H9 (cell line): ENCODE results near the gene SULT2B1. TPM values are rescaled to one million over a fixed set of nuclear protein-coding genes. Genes with fewer than 3 reads are reported as not detected.

Source experiments
- DNase-seq: peaks from one replicate; pipeline ENCODE4 v3.0.0-alpha.2; 2017
- H2AFZ ChIP-seq: one replicate; pipeline ENCODE4 v1.6.1; 2013; ENCODE audit warnings: mild to moderate bottlenecking, low read length, control low read depth, moderate library complexity
- H2AK5ac ChIP-seq: 2 replicates; pipeline ENCODE4 v1.6.1; 2013; ENCODE audit warnings: low read length, control low read depth, mixed read lengths; ENCODE audit not compliant: insufficient read length
- H2BK120ac ChIP-seq: one replicate; pipeline ENCODE4 v1.6.1; 2013; ENCODE audit warnings: low read depth, mild to moderate bottlenecking, low read length, control low read depth, inconsistent platforms; ENCODE audit not compliant: poor library complexity, severe bottlenecking
- H2BK12ac ChIP-seq: 2 replicates; pipeline ENCODE4 v1.6.1; 2013; ENCODE audit warnings: low read length, control low read depth, mixed read lengths, low read depth; ENCODE audit not compliant: insufficient read length
- H2BK15ac ChIP-seq: 2 replicates; pipeline ENCODE4 v1.6.1; 2013; ENCODE audit warnings: low read depth, low read length, control low read depth
- H2BK20ac ChIP-seq: one replicate; pipeline ENCODE4 v1.6.1; 2013; ENCODE audit warnings: low read depth, mild to moderate bottlenecking, low read length, control low read depth, inconsistent platforms; ENCODE audit not compliant: poor library complexity, severe bottlenecking
- H2BK5ac ChIP-seq: 2 replicates; pipeline ENCODE4 v1.6.1; 2013; ENCODE audit warnings: low read length, control low read depth, mixed read lengths; ENCODE audit not compliant: insufficient read length
- H3K14ac ChIP-seq: 2 replicates; pipeline ENCODE4 v1.6.1; 2013; ENCODE audit warnings: low read length, control low read depth; ENCODE audit not compliant: insufficient read depth
- H3K18ac ChIP-seq: 2 replicates; pipeline ENCODE4 v1.6.1; 2013; ENCODE audit warnings: low read depth, mild to moderate bottlenecking, mixed read lengths, low read length, control low read depth; ENCODE audit not compliant: insufficient read length
- H3K23ac ChIP-seq: 2 replicates; pipeline ENCODE4 v1.6.1; 2013; ENCODE audit warnings: low read length, control low read depth, mixed read lengths, low read depth; ENCODE audit not compliant: insufficient read length
- H3K23me2 ChIP-seq: 2 replicates; pipeline ENCODE4 v1.6.1; 2013; ENCODE audit warnings: low read depth, mild to moderate bottlenecking, mixed read lengths, low read length, control low read depth; ENCODE audit not compliant: insufficient read length, poor library complexity, severe bottlenecking
- H3K27ac ChIP-seq: 2 replicates; pipeline ENCODE4 v1.5.1; 2013; ENCODE audit warnings: low read length, control low read depth, mixed read lengths, low read depth; ENCODE audit not compliant: insufficient read length
- H3K27me3 ChIP-seq: 2 replicates; pipeline ENCODE4 v1.6.1; 2013; ENCODE audit warnings: low read length, control low read depth, inconsistent platforms; ENCODE audit not compliant: insufficient read depth
- H3K4ac ChIP-seq: 2 replicates; pipeline ENCODE4 v1.6.1; 2013; ENCODE audit warnings: low read depth, mild to moderate bottlenecking, control low read depth, inconsistent platforms, low read length, moderate library complexity
- H3K4me1 ChIP-seq: 2 replicates; pipeline ENCODE4 v1.6.1; 2013; ENCODE audit warnings: low read length, control low read depth, inconsistent platforms; ENCODE audit not compliant: insufficient read depth
- H3K4me2 ChIP-seq: 2 replicates; pipeline ENCODE4 v1.6.1; 2013; ENCODE audit warnings: low read length, control low read depth, mixed read lengths; ENCODE audit not compliant: insufficient read length, insufficient read depth
- H3K56ac ChIP-seq: 2 replicates; pipeline ENCODE4 v1.6.1; 2013; ENCODE audit warnings: low read depth, mild to moderate bottlenecking, mixed read lengths, low read length, control low read depth; ENCODE audit not compliant: insufficient read length
- H3K79me1 ChIP-seq: 2 replicates; pipeline ENCODE4 v1.6.1; 2013; ENCODE audit warnings: low read depth, mild to moderate bottlenecking, moderate library complexity, low read length, control low read depth, inconsistent platforms; ENCODE audit not compliant: insufficient read depth, poor library complexity, severe bottlenecking
- H3K79me2 ChIP-seq: 2 replicates; pipeline ENCODE4 v1.6.1; 2013; ENCODE audit warnings: low read length, control low read depth, inconsistent platforms; ENCODE audit not compliant: insufficient read depth
- H3K9ac ChIP-seq: 2 replicates; pipeline ENCODE4 v1.6.1; 2013; ENCODE audit warnings: low read length, control low read depth, mixed read lengths; ENCODE audit not compliant: insufficient read length; ENCODE audit errors: extremely low read depth
- H3K9me3 ChIP-seq: one replicate; pipeline ENCODE4 v1.6.1; 2013; ENCODE audit warnings: low read depth, low read length, inconsistent platforms; ENCODE audit not compliant: control insufficient read depth
- H3T11ph ChIP-seq: one replicate; pipeline ENCODE4 v1.6.1; 2013; ENCODE audit warnings: mild to moderate bottlenecking, low read length, control low read depth, inconsistent platforms
- H4K20me1 ChIP-seq: one replicate; pipeline ENCODE4 v1.6.1; 2013; ENCODE audit not compliant: control insufficient read depth, insufficient read length, insufficient read depth
- H4K5ac ChIP-seq: 2 replicates; pipeline ENCODE4 v1.6.1; 2013; ENCODE audit warnings: low read depth, mild to moderate bottlenecking, mixed read lengths, low read length, control low read depth; ENCODE audit not compliant: insufficient read length
- H4K8ac ChIP-seq: replicated peaks from 2 replicates; pipeline ENCODE4 v1.6.1; 2013; ENCODE audit warnings: low read length, control low read depth, mixed read lengths, low read depth; ENCODE audit not compliant: insufficient read length
- H4K91ac ChIP-seq: 2 replicates; pipeline ENCODE4 v1.6.1; 2013; ENCODE audit warnings: low read depth, mild to moderate bottlenecking, moderate library complexity, mixed read lengths, low read length, control low read depth; ENCODE audit not compliant: insufficient read length
- H3K27ac Mint-ChIP-seq, 3 experiments: 2 replicates in 2 of 3; 3 replicates in 1 of 3; pipeline ENCODE4 v1.8.0; 2020 to 2021; ENCODE audit warnings: mixed read lengths in 3 of 3, mild to moderate bottlenecking in 1 of 3, moderate library complexity in 1 of 3
- H3K27me3 Mint-ChIP-seq: 2 replicates; pipeline ENCODE4 v1.8.0; 2021; ENCODE audit warnings: low read depth, mild to moderate bottlenecking, moderate library complexity, mixed read lengths
- H3K36me3 Mint-ChIP-seq, 3 experiments: 2 replicates in 2 of 3; 3 replicates in 1 of 3; pipeline ENCODE4 v1.8.0; 2020 to 2021; ENCODE audit warnings: low read depth in 3 of 3, mixed read lengths in 3 of 3; ENCODE audit not compliant: insufficient read depth in 1 of 3
- H3K4me1 Mint-ChIP-seq, 2 experiments: 2 replicates each; pipeline ENCODE4 v1.8.0; 2020; ENCODE audit warnings: mixed read lengths in 2 of 2
- H3K4me3 Mint-ChIP-seq, 2 experiments: 2 replicates in 1 of 2; 3 replicates in 1 of 2; pipeline ENCODE4 v1.8.0; 2020 to 2021; ENCODE audit warnings: mild to moderate bottlenecking in 2 of 2, mixed read lengths in 2 of 2, moderate library complexity in 1 of 2
- H3K9me3 Mint-ChIP-seq, 2 experiments: 2 replicates in 1 of 2; 3 replicates in 1 of 2; pipeline ENCODE4 v1.8.0; 2020; ENCODE audit warnings: mild to moderate bottlenecking in 2 of 2, mixed read lengths in 2 of 2, moderate library complexity in 1 of 2
- CTCF ChIP-seq: fragments of 200-600 bp; sonication (generic); conservative IDR thresholded peaks from 3 replicates; pipeline ENCODE4 v1.8.0; 2021; ENCODE audit warnings: antibody characterized with exemption, mild to moderate bottlenecking
- WGBS: extraction: QIAGEN DNeasy Blood & Tissue Kit; methylation state at CpG from one replicate; pipeline ENCODE4 v1.1.7; 2013; ENCODE audit warnings: missing lambda C conversion rate, low lambda C conversion rate, mixed read lengths; ENCODE audit not compliant: insufficient read length; ENCODE audit errors: extremely low coverage; 5-methylcytosine and 5-hydroxymethylcytosine counted together
- total RNA-seq: library from RNA; stranded (reverse); gene quantifications from 2 replicates; pipeline ENCODE4 v1.2.1, GENCODE V29; 2021

SULT2B1 gene
- total RNA-seq, 1 experiment from 2014 or later = 1.7 TPM

DNA sequence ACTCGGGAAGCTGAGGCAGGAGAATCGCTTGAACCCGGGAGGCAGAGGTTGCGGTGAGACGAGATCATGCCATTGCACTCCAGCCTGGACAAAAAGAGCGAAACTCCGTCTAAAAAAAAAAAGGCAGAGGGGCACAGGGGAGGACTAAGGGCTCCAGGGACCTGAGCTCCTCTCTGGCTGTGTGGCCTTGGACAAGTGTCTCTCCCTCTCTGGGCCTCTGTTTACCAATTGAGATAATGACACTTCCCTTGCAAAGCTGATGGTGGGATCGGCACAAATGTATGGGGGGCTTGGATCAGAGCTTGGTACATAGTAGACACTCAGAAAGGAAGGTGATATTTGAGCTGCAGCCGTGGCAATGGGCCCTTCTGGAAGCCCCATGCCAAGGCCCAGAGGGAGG lies 43.2 kb downstream of the SULT2B1 start:
- peaks cover 14% of the 10 kb centered on the region for H3K27me3 Mint-ChIP-seq
- H3T11ph ChIP-seq = no peak overlapping the region
- no peak overlapping the region for H3K14ac ChIP-seq
- no peak for TF ChIP-seq CTCF
- no CpG with 5 or more reads among the region's 9 CpGs for WGBS
- no peak overlapping the region for H4K91ac ChIP-seq
- no peak overlapping the region for H3K9ac ChIP-seq
- no peak overlapping the region for H3K56ac ChIP-seq
- no peaks in the 10 kb centered on the region for H3K79me1 ChIP-seq
- no peak overlapping the region for H2AK5ac ChIP-seq
- H2AFZ ChIP-seq = no peak overlapping the region
- H3K36me3 Mint-ChIP-seq = no peaks in the 10 kb centered on the region
- H3K27ac Mint-ChIP-seq = no peak overlapping the region; a peak in 1 of 7 replicates
- no peaks in the 10 kb centered on the region for H3K4me1 Mint-ChIP-seq
- DNase-seq = no peak
- H3K9me3 Mint-ChIP-seq = no peaks in the 10 kb centered on the region
- H3K4me3 Mint-ChIP-seq = no peak overlapping the region; a peak in 1 of 5 replicates
- H3K4me1 ChIP-seq = no peaks in the 10 kb centered on the region
- H3K27ac ChIP-seq = no peak overlapping the region
- H3K9me3 ChIP-seq = no peaks in the 10 kb centered on the region
- no peak overlapping the region for H3K4me2 ChIP-seq
- no peak overlapping the region for H2BK120ac ChIP-seq
- H2BK5ac ChIP-seq = no peak overlapping the region
- no peak overlapping the region for H3K18ac ChIP-seq
- H4K8ac ChIP-seq = no peak overlapping the region
- no peaks in the 10 kb centered on the region for H3K27me3 ChIP-seq
- no peak overlapping the region for H2BK20ac ChIP-seq
- H3K23me2 ChIP-seq = no peaks in the 10 kb centered on the region
- no peak overlapping the region for H3K4ac ChIP-seq
- no peak overlapping the region for H2BK12ac ChIP-seq
- H3K23ac ChIP-seq = no peak overlapping the region
- H4K20me1 ChIP-seq = no peaks in the 10 kb centered on the region
- no peak overlapping the region for H2BK15ac ChIP-seq
- H3K79me2 ChIP-seq = no peaks in the 10 kb centered on the region
- no peak overlapping the region for H4K5ac ChIP-seq
